HepG2 (cell line): Measurements from ENCODE around the gene PEAK3. TPM values are rescaled to one million over a fixed set of nuclear protein-coding genes. Genes with fewer than 3 reads are reported as not detected.

ENCODE experiments used
- HNRNPL ChIP-seq: fragments of 200-400 bp; formaldehyde crosslinking; IDR thresholded peaks from 2 replicates; pipeline ENCODE4 v1.6.1; 2017; ENCODE audit warnings: mild to moderate bottlenecking, low read depth, low read length
- NCOA2 ChIP-seq: sonication (generic); formaldehyde crosslinking; IDR thresholded peaks from 2 replicates; pipeline ENCODE4 v1.8.0; 2022; ENCODE audit warnings: inconsistent platforms
- NFE2L2 ChIP-seq: fragments of 150-350 bp; IDR thresholded peaks from 2 replicates; pipeline ENCODE4 v1.6.1; 2014; ENCODE audit warnings: low read length
- SETDB1 ChIP-seq: sonication (generic); formaldehyde crosslinking; IDR thresholded peaks from 2 replicates; pipeline ENCODE4 v1.5.1; 2020; ENCODE audit warnings: missing genetic modification reagents, mild to moderate bottlenecking, borderline replicate concordance
- TGIF2 ChIP-seq: IDR thresholded peaks from 2 replicates; pipeline ENCODE4 v1.6.1; 2016; ENCODE audit warnings: control low read depth, missing compliant biosample characterization
- XRCC5 ChIP-seq: fragments of 200-400 bp; formaldehyde crosslinking; optimal IDR thresholded peaks from 2 replicates; pipeline ENCODE3; 2017; ENCODE audit warnings: mild to moderate bottlenecking, low read length
- YEATS4 ChIP-seq: sonication (generic); formaldehyde crosslinking; IDR thresholded peaks from 2 replicates; pipeline ENCODE4 v1.4.0; 2020; ENCODE audit warnings: missing genetic modification reagents, borderline replicate concordance
- ZNF101 ChIP-seq: sonication (generic); formaldehyde crosslinking; IDR thresholded peaks from 2 replicates; pipeline ENCODE4 v1.4.0; 2020; ENCODE audit warnings: mild to moderate bottlenecking, low read depth, missing genetic modification reagents, borderline replicate concordance
- ZNF30 ChIP-seq: sonication (generic); formaldehyde crosslinking; IDR thresholded peaks from 2 replicates; pipeline ENCODE4 v1.5.0; 2020; ENCODE audit warnings: mild to moderate bottlenecking, missing genetic modification reagents
- polyA plus RNA-seq, 8 experiments: library from polyadenylated mRNA; depleted of rRNA in 3 of 8; stranded (reverse) in 7 of 8; unstranded in 1 of 8; fragments of >200 nt; fragmentation: Illumina TruSeq in 4 of 8; extraction: Trizol in 4 of 8; gene quantifications; 2 replicates each; pipeline versions ENCODE4 v1.2.1 to v1.2.3, GENCODE V29; 2011 to 2016; ENCODE audit warnings: low read depth in 4 of 8, missing spikeins in 1 of 8, mixed read lengths in 1 of 8; ENCODE audit not compliant: insufficient read depth in 1 of 8
- total RNA-seq, 5 experiments: library from RNA; depleted of rRNA; stranded (reverse); fragments of >200 nt; fragmentation: Illumina TruSeq; extraction: Trizol; gene quantifications; 2 replicates each; pipeline ENCODE4 v1.2.3, GENCODE V29; 2016; ENCODE audit warnings: low read depth in 1 of 5
- TF ChIP-seq, protein P1 (sequence below), 2 experiments: sonication (generic) in 1 of 2; formaldehyde crosslinking in 1 of 2; IDR thresholded peaks; 2 replicates each; pipeline versions ENCODE4 v1.4.0 to v1.6.1; 2018 to 2020; ENCODE audit warnings: missing genetic modification reagents in 2 of 2, borderline replicate concordance in 1 of 2, low read depth in 1 of 2, mild to moderate bottlenecking in 1 of 2, missing biosample characterization in 1 of 2
- TF ChIP-seq, protein P2 (sequence below): fragments of 450-650 bp; IDR thresholded peaks from 2 replicates; pipeline ENCODE4 v1.6.1; 2016
- TF ChIP-seq, protein P3 (sequence below): sonication (generic); formaldehyde crosslinking; IDR thresholded peaks from 2 replicates; pipeline ENCODE4 v1.4.0; 2020; ENCODE audit warnings: mild to moderate bottlenecking, missing genetic modification reagents
- TF ChIP-seq, protein P4 (sequence below): sonication (generic); formaldehyde crosslinking; IDR thresholded peaks from 2 replicates; pipeline ENCODE4 v1.4.0; 2020; ENCODE audit warnings: missing genetic modification reagents
- TF ChIP-seq, protein P5 (sequence below): sonication (generic); IDR thresholded peaks from 2 replicates; pipeline ENCODE4 v1.6.1; 2016; ENCODE audit warnings: low read depth, borderline replicate concordance
- TF ChIP-seq, protein P6 (sequence below): sonication (generic); formaldehyde crosslinking; IDR thresholded peaks from 2 replicates; pipeline ENCODE4 v1.4.0; 2020; ENCODE audit warnings: missing genetic modification reagents, borderline replicate concordance

The PEAK3 gene
- total and polyA plus RNA-seq, 2 of the 13 experiments (the other 11 are each of a cell fraction or from before 2014, with no cell fraction given), result not detected

DNA sequence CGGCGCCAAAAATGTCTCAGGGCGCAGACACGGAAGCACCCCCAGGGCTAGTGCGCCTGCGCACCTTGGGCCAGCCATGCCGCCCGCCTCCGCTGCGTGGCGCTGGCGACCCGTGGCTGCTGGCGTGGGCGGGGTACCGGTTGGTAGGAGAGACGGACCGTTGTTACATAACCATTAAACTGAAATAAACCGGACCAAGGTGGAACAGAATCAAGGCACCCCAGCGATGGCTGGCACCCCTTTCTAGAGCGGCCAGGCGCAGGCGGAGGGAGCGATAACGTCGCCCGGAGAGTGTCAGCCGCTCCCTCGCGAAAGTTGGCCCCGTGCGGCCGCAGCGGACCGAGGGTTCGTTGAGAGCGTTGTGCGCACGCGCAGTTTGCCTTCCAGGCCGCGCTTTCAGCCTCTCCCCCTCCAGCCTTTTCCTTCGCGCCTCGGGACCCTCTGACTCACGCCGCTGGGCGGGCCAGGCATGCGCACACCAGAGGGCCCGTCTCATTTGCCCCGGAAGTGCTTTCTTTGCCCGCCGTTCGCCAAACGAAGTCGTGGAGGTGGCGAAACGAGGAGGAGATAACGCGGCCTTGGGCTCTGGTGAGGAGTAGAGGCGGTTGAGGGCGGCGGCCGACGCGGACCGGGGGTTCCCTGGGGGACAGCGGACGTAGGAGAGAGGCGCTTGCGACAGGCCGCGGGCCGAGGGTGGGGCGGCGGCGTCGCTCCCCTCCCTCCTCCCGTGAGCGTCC, 45.5 kb downstream of the PEAK3 start, which contains the start of the genes PLEKHJ1 and SF3A2 (continued):
- TF ChIP-seq, protein P1, sequence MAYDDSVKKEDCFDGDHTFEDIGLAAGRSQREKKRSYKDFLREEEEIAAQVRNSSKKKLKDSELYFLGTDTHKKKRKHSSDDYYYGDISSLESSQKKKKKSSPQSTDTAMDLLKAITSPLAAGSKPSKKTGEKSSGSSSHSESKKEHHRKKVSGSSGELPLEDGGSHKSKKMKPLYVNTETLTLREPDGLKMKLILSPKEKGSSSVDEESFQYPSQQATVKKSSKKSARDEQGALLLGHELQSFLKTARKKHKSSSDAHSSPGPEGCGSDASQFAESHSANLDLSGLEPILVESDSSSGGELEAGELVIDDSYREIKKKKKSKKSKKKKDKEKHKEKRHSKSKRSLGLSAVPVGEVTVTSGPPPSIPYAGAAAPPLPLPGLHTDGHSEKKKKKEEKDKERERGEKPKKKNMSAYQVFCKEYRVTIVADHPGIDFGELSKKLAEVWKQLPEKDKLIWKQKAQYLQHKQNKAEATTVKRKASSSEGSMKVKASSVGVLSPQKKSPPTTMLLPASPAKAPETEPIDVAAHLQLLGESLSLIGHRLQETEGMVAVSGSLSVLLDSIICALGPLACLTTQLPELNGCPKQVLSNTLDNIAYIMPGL (CRISPR knock-in tag; IDR thresholded peaks at IDR 0.05; ENCODE audit: borderline replicate concordance in 1 of 2, low read depth in 1 of 2), result peak; percentile 92 to 94
- TF ChIP-seq HNRNPL (0 out of 2 replicates have a peak, but pooled peaks have one; percentile 18), NFE2L2 (no peak), TGIF2 (CRISPR knock-in tag) (peak; percentile 83; the same call in 1 of the 2 replicates), XRCC5 (peak; percentile 53), NCOA2 (CRISPR knock-in tag) (peak; percentile 77), SETDB1 (0 out of 2 replicates have a peak, but pooled peaks have one; percentile 87), ZNF30 (CRISPR knock-in tag) (peak; percentile 96), YEATS4 (peak; percentile 94), ZNF101 (CRISPR knock-in tag) (peak; percentile 58; the same call in 1 of the 2 replicates)
- TF ChIP-seq, protein P2, sequence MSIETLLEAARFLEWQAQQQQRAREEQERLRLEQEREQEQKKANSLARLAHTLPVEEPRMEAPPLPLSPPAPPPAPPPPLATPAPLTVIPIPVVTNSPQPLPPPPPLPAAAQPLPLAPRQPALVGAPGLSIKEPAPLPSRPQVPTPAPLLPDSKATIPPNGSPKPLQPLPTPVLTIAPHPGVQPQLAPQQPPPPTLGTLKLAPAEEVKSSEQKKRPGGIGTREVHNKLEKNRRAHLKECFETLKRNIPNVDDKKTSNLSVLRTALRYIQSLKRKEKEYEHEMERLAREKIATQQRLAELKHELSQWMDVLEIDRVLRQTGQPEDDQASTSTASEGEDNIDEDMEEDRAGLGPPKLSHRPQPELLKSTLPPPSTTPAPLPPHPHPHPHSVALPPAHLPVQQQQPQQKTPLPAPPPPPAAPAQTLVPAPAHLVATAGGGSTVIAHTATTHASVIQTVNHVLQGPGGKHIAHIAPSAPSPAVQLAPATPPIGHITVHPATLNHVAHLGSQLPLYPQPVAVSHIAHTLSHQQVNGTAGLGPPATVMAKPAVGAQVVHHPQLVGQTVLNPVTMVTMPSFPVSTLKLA, result 0 out of 2 replicates have a peak, but pooled peaks have one; percentile 34
- TF ChIP-seq, protein P3, sequence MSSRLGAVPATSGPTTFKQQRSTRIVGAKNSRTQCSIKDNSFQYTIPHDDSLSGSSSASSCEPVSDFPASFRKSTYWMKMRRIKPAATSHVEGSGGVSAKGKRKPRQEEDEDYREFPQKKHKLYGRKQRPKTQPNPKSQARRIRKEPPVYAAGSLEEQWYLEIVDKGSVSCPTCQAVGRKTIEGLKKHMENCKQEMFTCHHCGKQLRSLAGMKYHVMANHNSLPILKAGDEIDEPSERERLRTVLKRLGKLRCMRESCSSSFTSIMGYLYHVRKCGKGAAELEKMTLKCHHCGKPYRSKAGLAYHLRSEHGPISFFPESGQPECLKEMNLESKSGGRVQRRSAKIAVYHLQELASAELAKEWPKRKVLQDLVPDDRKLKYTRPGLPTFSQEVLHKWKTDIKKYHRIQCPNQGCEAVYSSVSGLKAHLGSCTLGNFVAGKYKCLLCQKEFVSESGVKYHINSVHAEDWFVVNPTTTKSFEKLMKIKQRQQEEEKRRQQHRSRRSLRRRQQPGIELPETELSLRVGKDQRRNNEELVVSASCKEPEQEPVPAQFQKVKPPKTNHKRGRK, result no peak
- TF ChIP-seq, protein P4, sequence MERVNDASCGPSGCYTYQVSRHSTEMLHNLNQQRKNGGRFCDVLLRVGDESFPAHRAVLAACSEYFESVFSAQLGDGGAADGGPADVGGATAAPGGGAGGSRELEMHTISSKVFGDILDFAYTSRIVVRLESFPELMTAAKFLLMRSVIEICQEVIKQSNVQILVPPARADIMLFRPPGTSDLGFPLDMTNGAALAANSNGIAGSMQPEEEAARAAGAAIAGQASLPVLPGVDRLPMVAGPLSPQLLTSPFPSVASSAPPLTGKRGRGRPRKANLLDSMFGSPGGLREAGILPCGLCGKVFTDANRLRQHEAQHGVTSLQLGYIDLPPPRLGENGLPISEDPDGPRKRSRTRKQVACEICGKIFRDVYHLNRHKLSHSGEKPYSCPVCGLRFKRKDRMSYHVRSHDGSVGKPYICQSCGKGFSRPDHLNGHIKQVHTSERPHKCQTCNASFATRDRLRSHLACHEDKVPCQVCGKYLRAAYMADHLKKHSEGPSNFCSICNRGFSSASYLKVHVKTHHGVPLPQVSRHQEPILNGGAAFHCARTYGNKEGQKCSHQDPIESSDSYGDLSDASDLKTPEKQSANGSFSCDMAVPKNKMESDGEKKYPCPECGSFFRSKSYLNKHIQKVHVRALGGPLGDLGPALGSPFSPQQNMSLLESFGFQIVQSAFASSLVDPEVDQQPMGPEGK (CRISPR knock-in tag), result peak; percentile 93
- TF ChIP-seq, protein P5, sequence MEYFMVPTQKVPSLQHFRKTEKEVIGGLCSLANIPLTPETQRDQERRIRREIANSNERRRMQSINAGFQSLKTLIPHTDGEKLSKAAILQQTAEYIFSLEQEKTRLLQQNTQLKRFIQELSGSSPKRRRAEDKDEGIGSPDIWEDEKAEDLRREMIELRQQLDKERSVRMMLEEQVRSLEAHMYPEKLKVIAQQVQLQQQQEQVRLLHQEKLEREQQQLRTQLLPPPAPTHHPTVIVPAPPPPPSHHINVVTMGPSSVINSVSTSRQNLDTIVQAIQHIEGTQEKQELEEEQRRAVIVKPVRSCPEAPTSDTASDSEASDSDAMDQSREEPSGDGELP, result peak; percentile 36; the same call in 1 of the 2 replicates
- TF ChIP-seq, protein P6, sequence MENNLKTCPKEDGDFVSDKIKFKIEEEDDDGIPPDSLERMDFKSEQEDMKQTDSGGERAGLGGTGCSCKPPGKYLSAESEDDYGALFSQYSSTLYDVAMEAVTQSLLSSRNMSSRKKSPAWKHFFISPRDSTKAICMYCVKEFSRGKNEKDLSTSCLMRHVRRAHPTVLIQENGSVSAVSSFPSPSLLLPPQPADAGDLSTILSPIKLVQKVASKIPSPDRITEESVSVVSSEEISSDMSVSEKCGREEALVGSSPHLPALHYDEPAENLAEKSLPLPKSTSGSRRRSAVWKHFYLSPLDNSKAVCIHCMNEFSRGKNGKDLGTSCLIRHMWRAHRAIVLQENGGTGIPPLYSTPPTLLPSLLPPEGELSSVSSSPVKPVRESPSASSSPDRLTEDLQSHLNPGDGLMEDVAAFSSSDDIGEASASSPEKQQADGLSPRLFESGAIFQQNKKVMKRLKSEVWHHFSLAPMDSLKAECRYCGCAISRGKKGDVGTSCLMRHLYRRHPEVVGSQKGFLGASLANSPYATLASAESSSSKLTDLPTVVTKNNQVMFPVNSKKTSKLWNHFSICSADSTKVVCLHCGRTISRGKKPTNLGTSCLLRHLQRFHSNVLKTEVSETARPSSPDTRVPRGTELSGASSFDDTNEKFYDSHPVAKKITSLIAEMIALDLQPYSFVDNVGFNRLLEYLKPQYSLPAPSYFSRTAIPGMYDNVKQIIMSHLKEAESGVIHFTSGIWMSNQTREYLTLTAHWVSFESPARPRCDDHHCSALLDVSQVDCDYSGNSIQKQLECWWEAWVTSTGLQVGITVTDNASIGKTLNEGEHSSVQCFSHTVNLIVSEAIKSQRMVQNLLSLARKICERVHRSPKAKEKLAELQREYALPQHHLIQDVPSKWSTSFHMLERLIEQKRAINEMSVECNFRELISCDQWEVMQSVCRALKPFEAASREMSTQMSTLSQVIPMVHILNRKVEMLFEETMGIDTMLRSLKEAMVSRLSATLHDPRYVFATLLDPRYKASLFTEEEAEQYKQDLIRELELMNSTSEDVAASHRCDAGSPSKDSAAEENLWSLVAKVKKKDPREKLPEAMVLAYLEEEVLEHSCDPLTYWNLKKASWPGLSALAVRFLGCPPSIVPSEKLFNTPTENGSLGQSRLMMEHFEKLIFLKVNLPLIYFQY, result peak; percentile 84
